ENCODE results near the gene SYNPO.

The SYNPO gene

DNA sequence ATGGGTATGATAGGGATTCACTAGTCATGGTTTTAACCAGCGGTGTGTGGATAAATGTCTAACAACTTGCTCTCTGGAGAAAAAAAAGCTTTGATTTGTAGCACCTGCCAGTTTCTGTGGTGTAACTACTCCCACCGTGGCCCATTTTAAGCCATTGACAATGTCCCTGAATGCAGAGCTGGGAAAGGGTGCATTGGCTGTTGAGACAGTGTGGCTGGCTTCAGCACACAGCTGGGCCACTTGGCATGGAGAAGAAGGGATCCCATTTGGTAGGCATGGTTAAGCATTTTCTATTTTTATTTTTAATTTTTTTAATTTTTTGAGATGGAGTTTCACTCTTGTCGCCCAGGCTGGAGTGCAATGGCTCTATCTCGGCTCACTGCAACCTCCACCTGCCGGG is 31.5 kb upstream of the SYNPO start:
- DNase-seq, result no peak

DNA sequence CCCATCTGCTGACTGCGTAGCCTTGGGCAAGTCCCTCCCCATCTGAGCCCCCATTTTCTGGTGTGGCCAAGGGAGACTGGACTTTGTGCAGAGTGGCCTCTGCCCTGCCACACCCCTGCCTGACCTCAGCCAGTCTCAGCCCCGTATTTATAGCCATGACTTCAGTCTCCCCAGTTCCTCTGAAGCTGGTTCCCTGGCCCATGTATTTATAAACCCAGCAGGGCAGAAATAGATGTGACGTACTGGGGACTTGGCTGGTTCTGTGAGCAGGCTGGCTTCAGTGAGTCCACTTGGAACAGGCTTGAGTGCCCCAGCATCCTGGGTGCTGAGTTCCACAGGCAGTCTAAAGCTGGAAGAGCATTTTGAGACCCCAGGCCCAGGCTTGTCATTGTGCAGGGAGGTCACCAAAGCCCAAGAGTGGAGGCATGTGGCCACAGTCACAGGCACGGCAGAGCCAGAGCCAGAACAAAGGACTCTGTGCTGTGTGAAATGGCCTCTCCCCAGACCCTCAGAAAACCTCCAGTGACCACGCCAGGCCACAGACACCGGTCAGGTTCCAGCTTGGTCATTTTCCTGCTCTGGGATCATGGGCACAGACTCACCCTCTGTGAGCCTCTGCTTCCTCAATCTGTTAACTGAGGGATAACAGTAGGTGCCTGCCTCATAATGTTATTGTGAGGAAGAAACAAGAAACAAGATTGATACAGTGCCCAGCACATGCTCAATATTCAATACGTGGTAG is 30.4 kb upstream of the SYNPO start:
- no peak for DNase-seq

DNA sequence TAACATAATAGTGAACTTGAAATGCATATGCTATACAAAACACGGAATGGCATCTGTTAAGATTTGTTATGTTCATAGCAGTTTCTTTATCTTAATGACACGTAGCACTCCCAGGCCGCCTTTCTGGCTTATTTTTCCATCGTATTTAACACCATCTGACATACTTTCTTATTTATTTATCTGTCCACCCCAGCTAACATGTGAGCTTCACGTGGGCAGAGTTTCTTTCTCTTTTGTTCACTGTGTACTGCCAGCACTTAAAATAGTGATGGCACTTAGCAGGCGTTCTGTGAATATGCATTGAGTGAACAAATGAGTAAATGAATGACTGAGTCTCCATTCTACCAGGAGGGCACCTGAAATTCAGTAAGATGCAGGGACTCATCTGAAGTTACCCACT is 29.4 kb upstream of the SYNPO start:
- DNase-seq, result no peak

DNA sequence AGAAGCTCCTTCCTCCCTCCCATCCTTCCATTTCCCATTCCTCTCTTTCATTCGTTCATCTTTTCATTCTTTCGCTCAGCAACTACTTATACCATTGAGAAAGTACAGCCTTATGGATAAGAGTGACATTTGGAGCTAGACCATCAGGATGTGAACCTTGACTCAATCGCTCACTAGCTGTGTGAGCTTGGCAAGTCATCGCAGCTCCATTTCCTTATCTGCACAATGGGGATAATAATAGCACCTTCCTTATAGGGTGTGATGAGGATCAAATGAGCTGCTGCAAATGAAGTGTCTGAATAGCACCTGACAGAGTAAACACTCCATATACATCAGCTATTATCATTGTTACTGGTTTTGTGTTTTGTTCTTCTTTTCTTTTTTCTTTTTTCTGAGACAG is 28.1 kb upstream of the SYNPO start:
- no peak for DNase-seq

DNA sequence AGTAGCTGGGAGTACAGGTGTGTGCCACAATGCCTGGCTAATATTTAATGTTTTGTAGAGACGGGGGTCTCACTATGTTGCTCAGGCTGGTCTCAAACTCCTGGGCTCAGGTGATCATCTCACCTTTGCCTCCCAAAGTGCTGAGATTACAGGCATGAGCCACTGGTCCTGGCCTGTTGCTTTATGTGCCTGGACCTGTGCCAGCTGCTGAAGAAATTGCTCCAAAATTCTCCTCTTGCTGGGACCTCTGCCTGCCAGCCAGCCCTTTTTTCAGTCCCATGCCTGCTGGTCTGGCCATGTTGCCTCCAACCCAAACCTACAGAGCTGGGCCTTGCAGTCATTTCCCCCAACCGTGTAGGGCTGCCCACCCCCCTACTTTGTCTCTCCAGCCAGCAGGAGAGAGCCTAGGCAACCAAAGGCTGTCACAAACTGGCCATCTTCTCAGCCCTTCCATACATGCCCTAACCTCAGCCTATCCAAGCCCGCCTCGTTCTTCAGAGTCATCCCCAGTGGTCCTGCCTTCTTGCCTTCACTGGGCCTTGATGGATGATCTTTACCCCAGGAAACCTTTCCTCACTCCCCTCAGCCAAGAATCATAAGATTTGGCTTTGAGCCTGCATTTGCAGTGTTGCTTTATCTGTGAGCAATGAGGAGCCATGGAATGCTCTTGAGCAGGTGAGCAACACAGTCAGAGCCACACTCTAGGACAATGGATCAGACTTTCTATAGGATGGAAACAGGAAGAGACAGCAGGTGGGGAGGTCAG is 27.4 kb upstream of the SYNPO start:
- no peak for DNase-seq

DNA sequence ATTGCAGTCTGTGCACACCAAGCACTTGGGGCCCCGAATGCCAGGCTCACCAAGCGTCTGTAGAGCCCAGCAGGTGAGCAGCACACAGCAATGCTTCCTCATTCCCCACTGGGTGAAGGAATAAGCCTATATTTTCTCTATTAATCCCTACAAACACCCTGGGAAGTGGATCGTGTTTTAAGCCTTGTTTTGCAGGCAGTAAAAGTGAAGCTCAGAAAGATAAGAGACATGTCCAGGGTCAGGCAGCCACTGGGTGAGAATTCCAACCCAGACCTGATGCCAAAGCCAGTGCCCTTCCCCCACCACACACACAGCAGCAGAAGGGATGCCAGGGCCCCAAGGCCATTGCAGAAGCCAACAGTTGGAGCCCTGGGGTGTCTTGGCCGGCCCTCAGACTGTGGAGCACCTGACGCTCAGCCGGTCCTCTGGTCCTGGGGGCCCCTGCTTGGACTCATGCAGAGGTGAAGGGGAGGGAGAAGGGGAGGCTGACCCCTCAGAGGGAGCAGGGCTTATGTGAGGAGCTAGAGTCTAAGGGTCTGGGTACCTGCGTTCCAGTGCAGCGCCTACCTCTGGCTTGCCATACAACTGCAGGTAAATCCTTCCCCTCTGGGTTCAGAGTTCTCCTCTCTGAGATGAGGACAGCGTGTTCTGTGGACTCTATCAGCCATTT is 26.3 kb upstream of the SYNPO start:
- no peak for DNase-seq

DNA sequence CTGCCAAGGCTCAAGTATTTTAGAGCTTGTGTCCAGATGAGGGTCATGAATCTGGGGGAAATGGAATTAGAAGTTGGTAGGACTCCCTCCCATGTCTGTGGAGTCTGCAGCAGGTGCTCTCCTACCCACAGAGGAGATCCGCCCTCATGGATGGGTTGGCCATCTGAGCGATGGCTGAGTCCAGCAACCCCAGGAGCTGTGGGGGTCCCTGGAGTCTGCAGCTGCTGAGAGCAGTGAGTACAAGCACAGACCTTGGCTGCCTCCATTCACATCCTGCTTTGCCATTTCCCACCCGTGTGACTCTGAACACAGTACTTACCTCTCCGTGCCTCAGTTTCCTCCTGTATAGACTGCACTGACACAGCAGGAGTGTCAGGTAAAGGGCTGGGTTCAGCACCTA is 25.8 kb upstream of the SYNPO start:
- DNase-seq, result no peak

DNA sequence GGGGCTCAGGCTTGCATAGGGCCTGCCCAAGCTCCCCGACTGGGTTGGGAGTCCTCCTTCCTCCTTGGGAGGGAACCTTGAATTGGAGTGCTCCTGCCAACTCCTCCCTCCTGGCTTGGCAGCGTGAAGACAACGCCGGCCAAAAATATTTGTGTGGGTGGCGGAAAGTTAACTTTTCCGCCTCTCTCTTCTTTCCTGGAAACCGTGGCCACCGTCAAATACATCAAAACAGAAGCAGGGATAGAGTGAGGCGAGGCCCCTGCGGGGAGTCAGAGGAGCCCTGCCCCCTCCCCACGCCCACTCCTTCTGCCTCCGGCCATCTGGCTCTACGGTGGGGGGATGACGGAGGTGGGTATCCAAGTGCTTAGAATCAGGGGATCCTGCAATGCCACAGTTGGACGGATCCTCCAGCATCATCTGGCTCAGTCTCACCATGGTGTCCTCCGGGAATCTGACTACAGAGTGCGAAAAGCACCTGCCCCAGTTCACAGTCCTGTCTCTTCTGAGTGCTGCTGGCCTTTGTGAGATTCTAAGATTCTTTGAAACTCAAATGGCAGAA is 25.2 kb upstream of the SYNPO start:
- no peak for DNase-seq

DNA sequence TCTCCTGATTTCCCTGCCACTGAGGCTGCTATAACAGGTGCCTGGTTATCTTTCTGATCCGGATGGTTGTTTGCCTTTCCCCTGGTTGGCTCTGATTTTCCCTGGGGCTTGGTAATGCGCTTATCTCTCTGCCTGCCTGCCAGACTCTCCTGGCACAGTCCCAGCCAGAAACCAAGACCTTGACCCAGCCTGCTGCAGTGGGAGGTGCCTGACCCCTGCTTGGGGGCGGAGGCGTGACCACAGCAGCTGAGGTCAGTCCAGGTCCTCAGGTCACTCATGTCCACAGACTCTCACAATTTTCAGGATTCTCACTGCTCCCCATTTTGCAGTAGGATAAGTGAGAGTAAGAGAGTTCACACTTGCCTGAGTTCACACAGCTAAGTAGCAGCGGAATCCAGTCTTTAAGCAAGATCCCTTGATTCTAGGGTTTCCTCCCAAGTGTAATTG is 24.4 kb upstream of the SYNPO start:
- no peak for DNase-seq

DNA sequence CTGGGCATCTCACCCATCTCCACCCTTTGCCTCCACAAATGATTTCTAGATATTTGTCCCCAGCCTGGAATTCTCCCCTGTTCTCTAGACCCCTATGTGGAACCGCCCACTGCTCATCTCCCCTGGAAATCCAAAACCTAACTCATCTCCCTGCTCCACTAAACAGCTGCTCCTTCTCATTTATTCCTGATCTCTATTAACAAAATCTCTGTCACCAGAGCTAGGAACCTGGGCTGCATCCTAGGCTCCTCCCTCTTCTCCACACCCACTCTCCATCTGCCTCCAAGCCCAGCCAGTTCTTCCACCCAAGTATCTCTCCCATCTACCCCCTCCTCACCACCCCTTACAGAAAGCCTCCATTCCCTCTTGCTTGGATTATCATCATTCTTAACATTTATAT is 24.0 kb upstream of the SYNPO start:
- no peak for DNase-seq

DNA sequence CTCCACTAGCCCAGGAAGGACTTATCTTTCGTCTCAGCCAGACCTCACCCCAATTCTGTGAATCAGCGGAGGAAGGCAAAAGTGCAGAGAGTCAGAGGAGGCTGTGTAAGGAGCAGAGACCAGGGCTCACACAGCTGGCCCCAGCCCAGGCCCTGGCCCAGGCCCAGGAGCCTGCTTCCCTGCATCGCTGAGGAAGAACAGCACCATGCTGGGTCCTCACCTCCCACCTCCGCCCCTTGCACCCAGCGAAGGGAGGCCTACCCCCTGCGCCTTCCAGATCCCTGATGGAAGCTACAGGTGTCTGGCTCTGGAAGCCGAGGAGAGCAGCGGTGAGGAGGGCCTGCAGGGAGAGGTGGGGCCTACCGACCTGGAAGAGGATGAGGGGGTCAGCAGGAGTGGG is 22.3 kb upstream of the SYNPO start:
- DNase-seq, result no peak

DNA sequence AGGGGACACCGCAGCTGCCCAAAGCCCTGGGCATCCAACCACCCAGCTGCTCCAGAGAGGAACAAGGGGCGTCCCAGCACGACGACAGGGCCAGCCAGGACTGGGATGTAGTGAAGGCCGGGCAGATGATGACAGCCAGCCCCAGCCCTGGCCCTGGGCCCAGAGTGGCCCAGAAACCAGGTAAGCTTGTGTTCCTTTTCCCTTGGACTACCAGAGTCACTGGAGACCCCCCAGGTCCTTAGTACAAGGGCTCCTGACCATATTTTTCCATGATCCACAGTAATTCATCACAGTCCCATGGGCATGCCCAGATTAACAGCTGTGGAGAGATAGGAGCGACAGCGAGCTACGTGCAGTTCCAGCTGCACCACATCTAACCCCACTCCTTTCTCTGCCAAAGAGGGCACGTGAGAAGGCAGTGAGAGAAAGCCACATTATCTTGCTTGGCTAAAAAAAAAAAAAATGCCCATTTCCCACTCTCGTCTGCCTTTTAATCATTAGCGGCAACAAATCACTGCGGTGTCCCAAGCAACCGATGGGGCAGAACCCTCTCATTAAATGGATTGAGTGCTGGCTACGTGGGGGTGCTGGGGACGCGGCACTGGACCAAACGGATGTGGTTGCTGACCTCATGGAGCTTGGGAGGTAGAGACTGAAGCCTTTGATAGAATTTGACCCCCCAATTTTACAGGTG is 21.7 kb upstream of the SYNPO start:
- DNase-seq, result no peak

DNA sequence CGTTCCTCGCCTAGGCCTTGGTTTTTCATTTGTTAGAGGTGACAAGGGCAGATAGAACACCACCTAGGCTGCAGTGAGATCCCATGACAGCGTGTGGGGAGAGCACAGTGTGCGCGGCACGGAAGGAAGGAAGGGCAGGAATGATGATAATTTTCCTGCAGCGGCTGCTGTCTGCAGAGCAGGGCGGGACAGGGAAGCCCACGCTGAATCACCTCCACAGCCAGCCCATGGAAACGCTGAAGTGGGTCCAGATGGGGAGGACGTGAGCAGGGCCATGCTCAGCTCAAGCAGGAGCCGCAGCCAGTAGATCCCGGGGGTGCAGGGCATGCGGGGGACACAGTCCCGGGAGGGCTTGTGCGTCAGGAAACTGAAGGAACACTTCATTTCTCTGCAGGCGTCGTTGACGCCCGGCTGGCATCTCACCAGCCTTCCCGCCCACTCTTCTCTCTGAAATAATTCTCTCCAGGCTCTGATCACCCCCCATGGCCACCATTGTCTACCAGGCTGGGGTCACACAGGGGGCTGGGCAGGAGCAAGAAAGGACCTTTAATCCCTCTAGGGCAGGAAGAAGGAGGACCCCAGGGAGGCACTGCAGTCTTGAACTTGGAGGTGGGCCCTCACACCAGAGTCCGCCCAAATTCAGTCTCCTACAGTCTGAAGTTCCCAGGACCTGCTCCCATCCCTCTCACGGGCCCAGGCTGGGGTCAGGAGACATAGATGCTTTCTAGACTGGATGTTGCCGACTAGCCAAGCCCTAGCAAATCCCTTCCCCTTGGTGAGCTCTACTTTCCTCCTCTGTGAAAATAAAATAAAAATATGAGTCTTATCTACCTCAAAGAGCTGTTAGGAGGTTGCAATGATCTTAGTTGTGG is 20.9 kb upstream of the SYNPO start:
- DNase-seq, result no peak

DNA sequence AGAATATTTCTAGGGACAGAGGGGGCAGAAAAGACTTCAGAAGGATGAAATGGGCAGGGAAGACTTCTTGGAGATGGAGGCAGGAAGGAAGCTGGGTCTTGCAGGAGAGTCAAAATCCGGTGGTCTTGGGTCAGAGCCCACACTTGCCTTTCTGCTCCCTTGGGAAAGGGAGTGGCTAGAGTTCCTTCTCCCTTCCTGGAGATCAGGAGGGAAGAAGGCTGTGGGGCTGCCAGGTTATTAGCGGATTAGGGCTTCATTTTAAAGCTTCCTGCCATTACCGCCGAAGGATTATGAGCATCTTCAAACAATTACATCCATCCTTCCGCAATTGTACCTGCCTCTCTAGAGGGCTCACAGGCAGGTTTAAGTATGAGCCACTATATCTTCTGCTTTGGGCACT is 19.2 kb upstream of the SYNPO start:
- DNase-seq, result no peak

DNA sequence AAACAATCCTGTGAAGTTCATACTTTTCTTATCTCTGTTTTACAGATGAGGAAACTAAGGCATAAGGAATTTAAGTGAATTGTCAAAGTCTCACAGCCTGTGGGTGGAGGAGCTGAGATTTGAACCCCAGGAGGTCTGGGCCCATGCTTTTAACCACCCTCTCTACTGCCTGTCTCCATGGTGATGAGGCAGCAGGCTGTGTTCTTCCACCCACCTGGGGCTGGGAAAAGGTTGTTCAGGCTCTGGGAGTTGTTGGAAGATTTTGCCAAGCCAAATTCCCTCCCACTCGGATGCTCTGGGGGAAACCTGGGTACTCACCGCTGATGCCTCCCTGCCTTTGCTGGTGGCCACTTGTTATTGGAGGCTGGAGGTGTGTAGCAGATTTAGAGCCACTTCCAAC is 18.3 kb upstream of the SYNPO start:
- no peak for DNase-seq

DNA sequence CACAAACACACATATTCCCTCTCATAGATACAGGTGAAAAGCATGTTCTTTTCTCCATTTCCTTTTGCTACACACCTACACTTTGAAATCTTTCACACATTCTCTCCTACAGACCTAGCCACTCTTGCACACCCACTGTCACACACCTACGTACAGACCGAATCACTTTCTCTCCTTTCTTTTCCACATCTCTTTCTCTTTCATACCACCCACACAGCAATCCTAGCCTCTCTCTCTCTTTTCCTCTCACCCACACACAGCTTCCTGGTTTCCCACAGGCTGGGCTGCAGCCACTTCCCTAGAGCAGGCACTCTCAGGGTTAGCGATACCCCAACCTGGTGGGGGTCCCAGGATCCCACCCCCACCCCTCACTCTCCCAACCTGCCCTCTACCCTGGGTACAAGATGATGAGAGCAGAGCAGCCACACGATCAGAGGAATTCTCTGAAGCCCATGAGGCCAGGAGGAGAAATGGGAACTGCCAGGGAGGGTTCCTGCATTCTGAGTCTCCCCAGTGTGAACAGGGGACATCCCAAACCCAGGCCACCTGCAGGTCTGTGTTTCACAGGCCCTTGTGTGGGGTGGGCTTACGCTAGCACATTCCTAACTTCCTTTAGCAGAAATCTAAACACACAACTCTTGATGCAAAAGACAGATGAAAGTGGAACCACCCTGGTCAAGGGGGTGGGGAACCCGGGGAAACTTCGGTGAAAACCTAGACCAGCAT is 17.1 kb upstream of the SYNPO start:
- no peak for DNase-seq

DNA sequence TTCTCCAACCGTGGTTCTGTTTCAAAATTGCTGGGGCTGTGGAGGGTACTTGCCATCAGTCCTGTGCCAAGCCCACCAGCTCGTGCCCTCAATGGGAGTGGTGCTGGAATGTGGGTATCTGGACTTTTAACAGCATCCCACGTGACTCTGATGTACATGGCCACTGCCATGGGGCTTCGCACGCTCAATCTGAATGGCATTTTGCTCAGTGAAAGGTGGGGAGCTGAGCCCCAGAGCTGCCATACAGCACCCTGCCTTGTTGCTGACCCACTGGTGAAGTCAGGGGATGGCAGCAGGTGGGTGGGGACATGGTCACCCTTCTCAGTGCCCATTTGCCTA is 16.6 kb upstream of the SYNPO start:
- no peak for DNase-seq

DNA sequence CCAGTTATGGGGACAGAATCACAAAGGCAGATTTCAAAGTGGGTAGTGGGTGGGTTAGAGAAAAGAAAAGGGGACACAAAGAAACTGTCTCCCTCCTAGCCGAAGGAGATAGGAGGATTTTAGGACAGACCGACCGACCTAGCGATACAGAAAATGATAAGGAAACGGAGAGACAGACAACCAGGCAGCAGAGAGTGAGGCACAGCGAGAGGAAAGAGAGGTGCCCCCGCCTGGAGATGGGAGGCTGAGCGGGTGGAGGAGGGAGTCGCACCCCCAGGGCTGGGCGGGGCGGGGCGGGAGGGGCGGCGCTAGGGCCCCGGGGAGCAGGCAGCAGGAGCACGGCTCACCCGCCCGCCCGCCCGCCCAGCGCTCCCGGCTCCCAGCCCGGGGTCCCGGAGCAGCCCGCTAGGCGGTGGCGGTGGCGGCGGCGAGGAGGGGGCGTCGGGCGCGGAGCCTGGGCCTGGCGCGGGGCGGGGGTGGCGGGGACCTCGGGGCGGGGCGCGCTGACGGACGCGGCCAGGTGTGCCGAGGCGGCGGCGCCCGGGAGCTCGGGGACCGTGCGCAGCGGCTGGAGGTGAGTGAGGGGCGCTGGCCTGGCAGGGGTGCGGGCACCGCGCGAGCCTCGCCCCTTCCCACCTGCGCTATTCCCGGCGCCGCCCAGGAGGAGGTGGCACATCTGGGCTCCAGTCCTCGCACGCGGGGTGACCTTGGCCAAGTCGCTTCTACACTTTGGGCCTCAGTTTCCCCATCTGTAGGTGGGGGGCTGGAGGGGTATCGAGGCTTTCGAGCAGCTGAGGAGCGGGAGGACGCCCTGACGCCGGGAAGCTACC is 15.9 kb upstream of the SYNPO start:
- DNase-seq, result no peak

DNA sequence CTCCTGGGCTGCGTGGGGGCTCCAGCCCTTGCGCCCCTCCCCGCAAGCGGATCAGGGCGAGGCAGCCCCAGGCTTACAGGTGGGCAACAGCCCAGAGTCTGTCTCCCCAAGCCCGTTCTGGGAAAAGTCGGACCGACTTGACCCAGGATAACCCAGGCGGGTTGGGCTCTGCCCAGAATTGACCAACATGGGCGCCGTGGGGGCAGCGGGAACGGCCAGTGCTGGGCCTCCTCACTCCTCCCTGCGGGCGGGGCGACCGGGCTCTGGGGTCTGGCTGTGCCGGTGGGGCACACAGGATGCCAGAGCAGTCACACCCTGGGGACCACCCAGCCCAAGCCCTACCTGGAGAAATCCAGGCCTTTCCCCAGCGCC is 15.3 kb upstream of the SYNPO start:
- no peak for DNase-seq
